ENCODE results near the gene BCDIN3D.

DNA sequence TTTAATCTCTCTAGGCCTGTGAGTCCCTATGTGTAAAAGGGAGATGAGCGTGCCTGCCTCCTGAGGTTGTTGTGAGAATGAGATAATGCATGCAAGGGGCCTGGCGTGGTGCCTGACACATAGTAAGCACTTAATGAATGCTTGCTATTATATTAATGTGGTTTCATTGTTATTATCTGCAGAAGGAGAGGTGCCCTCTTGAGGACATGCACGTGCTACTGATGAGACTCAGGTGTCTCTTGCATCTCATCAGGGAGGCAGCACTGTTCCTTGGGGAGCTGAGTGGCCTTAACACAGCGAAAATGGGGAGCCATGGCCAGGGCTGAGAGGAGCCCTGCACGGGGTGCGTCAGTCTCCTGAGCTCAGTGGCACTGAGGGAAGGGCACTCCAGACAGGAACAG is 29.9 kb upstream of the BCDIN3D start:
- no peak for TF ChIP-seq RAD21 (IDR thresholded peaks at IDR 0.05; ENCODE audit: low read length)
- no peak for TF ChIP-seq SMC3 (IDR thresholded peaks at IDR 0.05; ENCODE audit: low read depth, low read length)
- TF ChIP-seq, protein P1, sequence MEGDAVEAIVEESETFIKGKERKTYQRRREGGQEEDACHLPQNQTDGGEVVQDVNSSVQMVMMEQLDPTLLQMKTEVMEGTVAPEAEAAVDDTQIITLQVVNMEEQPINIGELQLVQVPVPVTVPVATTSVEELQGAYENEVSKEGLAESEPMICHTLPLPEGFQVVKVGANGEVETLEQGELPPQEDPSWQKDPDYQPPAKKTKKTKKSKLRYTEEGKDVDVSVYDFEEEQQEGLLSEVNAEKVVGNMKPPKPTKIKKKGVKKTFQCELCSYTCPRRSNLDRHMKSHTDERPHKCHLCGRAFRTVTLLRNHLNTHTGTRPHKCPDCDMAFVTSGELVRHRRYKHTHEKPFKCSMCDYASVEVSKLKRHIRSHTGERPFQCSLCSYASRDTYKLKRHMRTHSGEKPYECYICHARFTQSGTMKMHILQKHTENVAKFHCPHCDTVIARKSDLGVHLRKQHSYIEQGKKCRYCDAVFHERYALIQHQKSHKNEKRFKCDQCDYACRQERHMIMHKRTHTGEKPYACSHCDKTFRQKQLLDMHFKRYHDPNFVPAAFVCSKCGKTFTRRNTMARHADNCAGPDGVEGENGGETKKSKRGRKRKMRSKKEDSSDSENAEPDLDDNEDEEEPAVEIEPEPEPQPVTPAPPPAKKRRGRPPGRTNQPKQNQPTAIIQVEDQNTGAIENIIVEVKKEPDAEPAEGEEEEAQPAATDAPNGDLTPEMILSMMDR (IDR thresholded peaks at IDR 0.05): no peak
- TF ChIP-seq RFX5 (IDR thresholded peaks at IDR 0.05; ENCODE audit: low read length): no peak
- no peak for TF ChIP-seq EP300 (IDR thresholded peaks at IDR 0.05; ENCODE audit: borderline replicate concordance in 1 of 2, low read depth in 1 of 2, low read length in 1 of 2)
